K562 (cell line): ENCODE measurements around the gene CPM. TPM values are rescaled to one million over a fixed set of nuclear protein-coding genes. Genes with fewer than 3 reads are reported as not detected.

Experiments used
- CEBPZ ChIP-seq: fragments of 150-350 bp; IDR thresholded peaks from 2 replicates; pipeline ENCODE4 v1.6.1; 2014; ENCODE audit warnings: low read depth, mild to moderate bottlenecking, low read length, borderline replicate concordance
- ESRRB ChIP-seq: fragments of 250-450 bp; sonication (Bioruptor Pico); IDR thresholded peaks from 2 replicates; pipeline ENCODE4 v1.5.0; 2020; ENCODE audit warnings: mild to moderate bottlenecking, moderate library complexity, borderline replicate concordance
- EWSR1 ChIP-seq: fragments of 450-650 bp; IDR thresholded peaks from 2 replicates; pipeline ENCODE4 v1.6.1; 2018; ENCODE audit warnings: borderline replicate concordance, mild to moderate bottlenecking, low read depth, moderate library complexity; ENCODE audit not compliant: partially characterized antibody
- MTA3 ChIP-seq: fragments of 450-650 bp; formaldehyde crosslinking; IDR thresholded peaks from 2 replicates; pipeline ENCODE4 v1.6.1; 2017; ENCODE audit warnings: mild to moderate bottlenecking, borderline replicate concordance
- SNAPC5 ChIP-seq: fragments of 250-450 bp; sonication (Bioruptor Pico); IDR thresholded peaks from 2 replicates; pipeline ENCODE4 v1.8.0; 2021; ENCODE audit warnings: moderate library complexity, mild to moderate bottlenecking, inconsistent platforms
- ZBTB40 ChIP-seq, 2 experiments: fragments of 450-650 bp in 1 of 2; sonication (generic) in 1 of 2; formaldehyde crosslinking in 1 of 2; IDR thresholded peaks; 2 replicates each; pipeline versions ENCODE4 v1.7.1 to v1.9.0; 2016 to 2022; ENCODE audit warnings: inconsistent platforms in 1 of 2, mild to moderate bottlenecking in 1 of 2, missing genetic modification reagents in 1 of 2
- ZNF232 ChIP-seq: sonication (generic); formaldehyde crosslinking; IDR thresholded peaks from 2 replicates; pipeline ENCODE4 v1.8.0; 2022; ENCODE audit warnings: mild to moderate bottlenecking, missing genetic modification reagents
- ZNF586 ChIP-seq: fragments of 450-650 bp; formaldehyde crosslinking; conservative IDR thresholded peaks from 2 replicates; pipeline ENCODE4 v1.4.0; 2020; ENCODE audit warnings: mild to moderate bottlenecking, moderate library complexity
- ZNF695 ChIP-seq: fragments of 450-650 bp; formaldehyde crosslinking; IDR thresholded peaks from 2 replicates; pipeline ENCODE4 v1.4.0; 2020; ENCODE audit warnings: mild to moderate bottlenecking, moderate library complexity
- ZZZ3 ChIP-seq: fragments of 450-650 bp; IDR thresholded peaks from 2 replicates; pipeline ENCODE4 v1.6.1; 2016; ENCODE audit warnings: antibody characterized with exemption, mild to moderate bottlenecking, moderate library complexity
- polyA plus RNA-seq, 8 experiments: library from polyadenylated mRNA; depleted of rRNA in 4 of 8; stranded (reverse) in 5 of 8; unstranded in 3 of 8; fragments of >200 nt; fragmentation: Nextera tagmentation in 2 of 8; fragmentation: Illumina TruSeq in 1 of 8; extraction: Ambion mirVana in 2 of 8; extraction: Trizol in 1 of 8; gene quantifications; 2 replicates each; pipeline versions ENCODE4 v1.2.1 to v1.2.3, GENCODE V29; 2011 to 2014; ENCODE audit warnings: inconsistent platforms in 1 of 8, missing spikeins in 1 of 8
- total RNA-seq, 7 experiments: library from RNA; depleted of rRNA in 6 of 7; stranded (reverse); fragments of >200 nt in 6 of 7; fragmentation: Illumina TruSeq in 2 of 7; extraction: Trizol in 2 of 7; gene quantifications; 2 replicates each; pipeline versions ENCODE4 v1.2.1 to v1.2.3, GENCODE V29; 2011 to 2021; ENCODE audit warnings: low replicate concordance in 1 of 7

CPM gene
- total and polyA plus RNA-seq, 9 of the 15 experiments (the other 6 are each of a cell fraction or from before 2014, with no cell fraction given): 0.31 TPM; not detected in 8

GRCh38 chr12:68823696-68824095 is 109.3 kb downstream of the CPM start (continued):
- TF ChIP-seq ZNF232 (CRISPR knock-in tag) (no peak), EWSR1 (no peak), ESRRB (CRISPR knock-in tag) (no peak), ZNF586 (CRISPR knock-in tag) (no peak), ZZZ3 (no peak), MTA3 (no peak), ZNF695 (CRISPR knock-in tag) (no peak), CEBPZ (no peak), SNAPC5 (CRISPR knock-in tag) (no peak), ZBTB40 (IDR thresholded peaks at IDR 0.05) (no peak), ZBTB40 (CRISPR knock-in tag; IDR thresholded peaks at IDR 0.05) (no peak)
